Measurements from ENCODE around the gene DES. TPM values are rescaled to one million over a fixed set of nuclear protein-coding genes. Genes with fewer than 3 reads are reported as not detected.

DES gene
- total and polyA plus RNA-seq, 2 donors (not counting 1 experiment from before 2014, with no cell fraction given) = not detected

DNA sequence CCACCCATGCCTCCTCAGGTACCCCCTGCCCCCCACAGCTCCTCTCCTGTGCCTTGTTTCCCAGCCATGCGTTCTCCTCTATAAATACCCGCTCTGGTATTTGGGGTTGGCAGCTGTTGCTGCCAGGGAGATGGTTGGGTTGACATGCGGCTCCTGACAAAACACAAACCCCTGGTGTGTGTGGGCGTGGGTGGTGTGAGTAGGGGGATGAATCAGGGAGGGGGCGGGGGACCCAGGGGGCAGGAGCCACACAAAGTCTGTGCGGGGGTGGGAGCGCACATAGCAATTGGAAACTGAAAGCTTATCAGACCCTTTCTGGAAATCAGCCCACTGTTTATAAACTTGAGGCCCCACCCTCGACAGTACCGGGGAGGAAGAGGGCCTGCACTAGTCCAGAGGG is 803 bp upstream of the DES start:
- 71% methylated on average over 7 of the region's 9 CpGs for WGBS (ENCODE audit: insufficient coverage)
- Mint-ChIP-seq H3K9me3 (ENCODE audit: insufficient read depth) (peaks cover 3% of the 10 kb centered on the region), H3K4me3 (no peak overlapping the region), H3K27me3 (peaks cover 48% of the 10 kb centered on the region), H3K27ac (no peak overlapping the region), H3K4me1 (peaks cover 1% of the 10 kb centered on the region)
- Histone ChIP-seq H3K4me3 (ENCODE audit: control extremely low read depth in 1 of 5, extremely low read depth in 1 of 5, insufficient read depth in 1 of 5, low read depth in 2 of 5, low read length in 4 of 5) (no peak overlapping the region), H2AFZ (ENCODE audit: insufficient read depth, low read depth, low read length, poor library complexity, severe bottlenecking) (no peak overlapping the region), H3K27me3 (replicated peaks in 1 of 4; ENCODE audit: control extremely low read depth in 1 of 4, control insufficient read depth in 3 of 4, insufficient read depth in 4 of 4, low read length in 3 of 4) (peaks cover 0 to 42% (median 6%) of the 10 kb centered on the region in 4 experiments), H3K9me3 (ENCODE audit: control extremely low read depth in 1 of 3, control insufficient read depth in 2 of 3, insufficient read depth in 1 of 3, low read length in 2 of 3) (peaks cover 0 to 4% (median 1%) of the 10 kb centered on the region in 3 donors), H3K4me2 (replicated peaks; ENCODE audit: low read depth, low read length, poor library complexity, severe bottlenecking) (no peak overlapping the region), H3K36me3 (replicated peaks in 1 of 2; ENCODE audit: control extremely low read depth in 1 of 2, control insufficient read depth in 1 of 2, extremely low read depth in 1 of 2, insufficient read depth in 2 of 2, low read length in 1 of 2) (no peaks in the 10 kb centered on the region), H4K20me1 (ENCODE audit: control insufficient read depth, insufficient read depth, low read length, poor library complexity, severe bottlenecking) (no peaks in the 10 kb centered on the region), H3K27ac (ENCODE audit: low read length in 2 of 2) (no peak overlapping the region), H3K4me1 (ENCODE audit: control insufficient read depth in 2 of 2, insufficient read depth in 2 of 2, low read length in 2 of 2) (no peaks in the 10 kb centered on the region), H3K9ac (ENCODE audit: low read length) (no peak overlapping the region), H3K79me2 (ENCODE audit: control insufficient read depth, insufficient read depth, low read length) (no peaks in the 10 kb centered on the region)
- intact Hi-C loops (cut with micrococcal nuclease) = no loop called here
- ChIA-PET POLR2A (interaction anchor here (0.5 kb wide), 1 partner anchor 266 kb away, joined by 12 read pairs; no protein-coding TSS in a partner anchor), CTCF (no interaction called here)
- ATAC-seq (ENCODE audit: low read depth) (no peak), DNase-seq (no peak)
- TF ChIP-seq, protein P1, sequence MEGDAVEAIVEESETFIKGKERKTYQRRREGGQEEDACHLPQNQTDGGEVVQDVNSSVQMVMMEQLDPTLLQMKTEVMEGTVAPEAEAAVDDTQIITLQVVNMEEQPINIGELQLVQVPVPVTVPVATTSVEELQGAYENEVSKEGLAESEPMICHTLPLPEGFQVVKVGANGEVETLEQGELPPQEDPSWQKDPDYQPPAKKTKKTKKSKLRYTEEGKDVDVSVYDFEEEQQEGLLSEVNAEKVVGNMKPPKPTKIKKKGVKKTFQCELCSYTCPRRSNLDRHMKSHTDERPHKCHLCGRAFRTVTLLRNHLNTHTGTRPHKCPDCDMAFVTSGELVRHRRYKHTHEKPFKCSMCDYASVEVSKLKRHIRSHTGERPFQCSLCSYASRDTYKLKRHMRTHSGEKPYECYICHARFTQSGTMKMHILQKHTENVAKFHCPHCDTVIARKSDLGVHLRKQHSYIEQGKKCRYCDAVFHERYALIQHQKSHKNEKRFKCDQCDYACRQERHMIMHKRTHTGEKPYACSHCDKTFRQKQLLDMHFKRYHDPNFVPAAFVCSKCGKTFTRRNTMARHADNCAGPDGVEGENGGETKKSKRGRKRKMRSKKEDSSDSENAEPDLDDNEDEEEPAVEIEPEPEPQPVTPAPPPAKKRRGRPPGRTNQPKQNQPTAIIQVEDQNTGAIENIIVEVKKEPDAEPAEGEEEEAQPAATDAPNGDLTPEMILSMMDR (IDR thresholded peaks at IDR 0.05) = no peak
- no peak for TF ChIP-seq EZH2 (IDR thresholded peaks at IDR 0.05; ENCODE audit: borderline replicate concordance, insufficient read depth, low read depth, low read length, poor library complexity, severe bottlenecking)

DNA sequence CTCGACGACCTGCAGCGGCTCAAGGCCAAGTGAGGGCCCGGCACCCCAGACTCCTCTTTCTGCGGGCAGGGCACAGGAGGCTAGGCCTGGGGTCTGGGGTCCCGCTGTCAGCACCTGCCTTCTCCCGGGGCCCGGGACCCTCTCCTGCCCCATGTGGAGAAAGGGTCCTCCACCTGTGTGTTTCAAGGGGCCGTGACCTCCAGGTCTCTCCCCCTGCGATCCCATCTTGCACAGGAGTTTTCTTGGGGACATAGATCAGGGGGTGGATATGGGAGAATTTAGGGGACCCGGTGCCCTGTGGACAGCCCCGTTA is 791 bp downstream of the DES start:
- intact Hi-C loops (cut with micrococcal nuclease) = no loop called here

More for the DNA sequence above, 791 bp downstream of the DES start:
- ATAC-seq (ENCODE audit: low read depth) = no peak
- 47% methylated on average over 12 of the region's 12 CpGs for WGBS (ENCODE audit: insufficient coverage)
- Histone ChIP-seq H4K20me1 (ENCODE audit: control insufficient read depth, insufficient read depth, low read length, poor library complexity, severe bottlenecking) (no peaks in the 10 kb centered on the region), H3K79me2 (ENCODE audit: control insufficient read depth, insufficient read depth, low read length) (no peaks in the 10 kb centered on the region), H3K4me3 (ENCODE audit: control extremely low read depth in 1 of 5, extremely low read depth in 1 of 5, insufficient read depth in 1 of 5, low read depth in 2 of 5, low read length in 4 of 5) (no peak overlapping the region), H3K4me1 (ENCODE audit: control insufficient read depth in 2 of 2, insufficient read depth in 2 of 2, low read length in 2 of 2) (no peaks in the 10 kb centered on the region), H3K4me2 (replicated peaks; ENCODE audit: low read depth, low read length, poor library complexity, severe bottlenecking) (no peak overlapping the region), H3K27ac (ENCODE audit: low read length in 2 of 2) (no peak overlapping the region), H3K27me3 (replicated peaks in 1 of 4; ENCODE audit: control extremely low read depth in 1 of 4, control insufficient read depth in 3 of 4, insufficient read depth in 4 of 4, low read length in 3 of 4) (peaks cover 0 to 36% (median 3%) of the 10 kb centered on the region in 4 experiments), H3K9ac (ENCODE audit: low read length) (no peak overlapping the region), H3K36me3 (replicated peaks in 1 of 2; ENCODE audit: control extremely low read depth in 1 of 2, control insufficient read depth in 1 of 2, extremely low read depth in 1 of 2, insufficient read depth in 2 of 2, low read length in 1 of 2) (no peaks in the 10 kb centered on the region), H3K9me3 (ENCODE audit: control extremely low read depth in 1 of 3, control insufficient read depth in 2 of 3, insufficient read depth in 1 of 3, low read length in 2 of 3) (no peaks in the 10 kb centered on the region), H2AFZ (ENCODE audit: insufficient read depth, low read depth, low read length, poor library complexity, severe bottlenecking) (no peak overlapping the region)
- TF ChIP-seq, protein P1 (IDR thresholded peaks at IDR 0.05) = no peak
- no peak for TF ChIP-seq EZH2 (IDR thresholded peaks at IDR 0.05; ENCODE audit: borderline replicate concordance, insufficient read depth, low read depth, low read length, poor library complexity, severe bottlenecking)
- Mint-ChIP-seq H3K4me3 (no peak overlapping the region), H3K27ac (no peak overlapping the region), H3K9me3 (ENCODE audit: insufficient read depth) (no peaks in the 10 kb centered on the region), H3K4me1 (peaks cover 1% of the 10 kb centered on the region), H3K27me3 (peaks cover 46% of the 10 kb centered on the region)
- CTCF ChIA-PET = no interaction called here
- no peak for DNase-seq
- POLR2A ChIA-PET = no interaction called here
